GM12878 (cell line): ENCODE measurements around the gene PROM1.

ENCODE experiments used
- BCL11A ChIP-seq: IDR thresholded peaks from 2 replicates; pipeline ENCODE4 v1.6.1; 2011; ENCODE audit warnings: low read depth, low read length
- BCL3 ChIP-seq: IDR thresholded peaks from 2 replicates; pipeline ENCODE4 v1.6.1; 2011; ENCODE audit warnings: borderline replicate concordance, low read depth, mild to moderate bottlenecking, moderate library complexity, low read length; ENCODE audit not compliant: insufficient read depth, poor library complexity, severe bottlenecking
- CHD2 ChIP-seq: IDR thresholded peaks from 2 replicates; pipeline ENCODE4 v1.6.1; 2011; ENCODE audit warnings: low read depth, low read length, improper control_type of control experiment, borderline replicate concordance
- CTCF ChIP-seq, 3 experiments: IDR thresholded peaks in 2 of 3; conservative IDR thresholded peaks in 1 of 3; 2 replicates each; pipeline ENCODE4 v1.5.1; 2011; ENCODE audit warnings: low read depth in 3 of 3, low read length in 3 of 3, mild to moderate bottlenecking in 3 of 3, control low read depth in 2 of 3, moderate library complexity in 2 of 3, inconsistent platforms in 1 of 3, mixed read lengths in 1 of 3; ENCODE audit not compliant: control insufficient read depth in 2 of 3, insufficient read depth in 1 of 3; ENCODE audit errors: extremely low read depth in 1 of 3
- MAX ChIP-seq: IDR thresholded peaks from 2 replicates; pipeline ENCODE4 v1.6.1; 2012; ENCODE audit warnings: low read depth, low read length, improper control_type of control experiment
- MYC ChIP-seq: IDR thresholded peaks from 2 replicates; pipeline ENCODE4 v1.6.1; 2011; ENCODE audit warnings: mild to moderate bottlenecking, low read length, moderate library complexity, inconsistent platforms; ENCODE audit not compliant: insufficient read depth, insufficient replicate concordance, insufficient read length, severe bottlenecking
- NBN ChIP-seq: fragments of 450-650 bp; IDR thresholded peaks from 2 replicates; pipeline ENCODE4 v1.6.1; 2016
- POLR2A ChIP-seq: IDR thresholded peaks from 2 replicates; pipeline ENCODE4 v1.6.1; 2011; ENCODE audit warnings: low read depth, mild to moderate bottlenecking, low read length
- RB1 ChIP-seq: fragments of 450-650 bp; formaldehyde crosslinking; IDR thresholded peaks from 2 replicates; pipeline ENCODE4 v1.6.1; 2017; ENCODE audit warnings: mild to moderate bottlenecking, borderline replicate concordance
- USF1 ChIP-seq: IDR thresholded peaks from 2 replicates; pipeline ENCODE4 v1.6.1; 2011; ENCODE audit warnings: borderline replicate concordance, low read depth, mild to moderate bottlenecking, moderate library complexity, mixed read lengths, low read length; ENCODE audit not compliant: insufficient read depth; ENCODE audit errors: extremely low read length
- ZNF274 ChIP-seq: IDR thresholded peaks from one replicate; pipeline ENCODE4 v1.8.0; 2011; ENCODE audit not compliant: insufficient read length, insufficient read depth

GRCh38 chr4:16027626-16028025 is 56.2 kb downstream of the PROM1 start:
- TF ChIP-seq POLR2A (no peak), CTCF (IDR thresholded peaks at IDR 0.05 in 2 of 3, conservative IDR thresholded peaks at IDR 0.05 in 1 of 3; ENCODE audit: control insufficient read depth in 2 of 3, extremely low read depth in 1 of 3, insufficient read depth in 1 of 3, low read depth in 3 of 3, low read length in 3 of 3) (no peak), BCL3 (no peak), MAX (no peak), MYC (no peak), CHD2 (no peak), BCL11A (no peak), USF1 (no peak), RB1 (no peak), NBN (no peak), ZNF274 (no peak)
